Keratinocyte (primary cell): Measurements from ENCODE around the gene CPA4. TPM values are rescaled to one million over a fixed set of nuclear protein-coding genes. Genes with fewer than 3 reads are reported as not detected.

Experiments used
- DNase-seq: peaks from one replicate; pipeline ENCODE4 v3.0.0-alpha.2; 2011; ENCODE audit warnings: low read depth, missing footprints, low spot score
- FAIRE-seq: peaks from 2 replicates; lab custom pipeline; 2011; peaks lifted over from hg19 to GRCh38; lab: Jason Lieb, UNC
- H2AFZ ChIP-seq: 2 replicates; pipeline ENCODE4 v1.6.0; 2012; ENCODE audit warnings: low read length, control low read depth, inconsistent platforms; ENCODE audit not compliant: control insufficient read depth
- H3K27ac ChIP-seq: 2 replicates; pipeline ENCODE4 v1.5.1; 2011; ENCODE audit warnings: low read length; ENCODE audit not compliant: control insufficient read depth, insufficient read depth
- H3K27me3 ChIP-seq: 3 replicates; pipeline ENCODE4 v1.6.0; 2011; ENCODE audit warnings: low read length; ENCODE audit not compliant: control insufficient read depth, insufficient read depth; ENCODE audit errors: extremely low read depth
- H3K36me3 ChIP-seq, 2 experiments: 2 replicates in 1 of 2; 3 replicates in 1 of 2; pipeline ENCODE4 v1.5.1; 2011; ENCODE audit warnings: low read length in 2 of 2, mild to moderate bottlenecking in 1 of 2; ENCODE audit not compliant: control insufficient read depth in 2 of 2, insufficient read depth in 2 of 2; ENCODE audit errors: extremely low read depth in 1 of 2
- H3K4me1 ChIP-seq: 3 replicates; pipeline ENCODE4 v1.5.1; 2011; ENCODE audit warnings: low read length; ENCODE audit not compliant: control insufficient read depth, insufficient read depth; ENCODE audit errors: extremely low read depth
- H3K4me2 ChIP-seq: 3 replicates; pipeline ENCODE4 v1.6.0; 2011; ENCODE audit warnings: low read depth, low read length; ENCODE audit not compliant: control insufficient read depth, insufficient read depth; ENCODE audit errors: extremely low read depth
- H3K4me3 ChIP-seq, 3 experiments: fragments of 200-600 bp in 1 of 3; sonication (generic) in 1 of 3; 2 replicates in 2 of 3; 3 replicates in 1 of 3; pipeline ENCODE4 v1.5.1; 2011 to 2016; ENCODE audit warnings: low read length in 3 of 3, mild to moderate bottlenecking in 3 of 3, control low read depth in 2 of 3, inconsistent platforms in 1 of 3, low read depth in 1 of 3, mixed read lengths in 1 of 3, mixed run types in 1 of 3, moderate library complexity in 1 of 3; ENCODE audit not compliant: control insufficient read depth in 2 of 3, insufficient read depth in 2 of 3; ENCODE audit errors: extremely low read depth in 1 of 3
- H3K79me2 ChIP-seq: 2 replicates; pipeline ENCODE4 v1.6.0; 2012; ENCODE audit warnings: low read length; ENCODE audit not compliant: control insufficient read depth, insufficient read depth
- H3K9ac ChIP-seq: 3 replicates; pipeline ENCODE4 v1.6.0; 2011; ENCODE audit warnings: low read length; ENCODE audit not compliant: control insufficient read depth, insufficient read depth; ENCODE audit errors: extremely low read depth
- H3K9me1 ChIP-seq: 3 replicates; pipeline ENCODE4 v1.6.0; 2011; ENCODE audit warnings: low read length; ENCODE audit not compliant: control insufficient read depth, insufficient read depth; ENCODE audit errors: extremely low read depth
- H3K9me3 ChIP-seq: 2 replicates; pipeline ENCODE4 v1.5.1; 2012; ENCODE audit warnings: low read depth, low read length; ENCODE audit not compliant: control insufficient read depth
- H4K20me1 ChIP-seq: 3 replicates; pipeline ENCODE4 v1.6.0; 2011; ENCODE audit warnings: low read length; ENCODE audit not compliant: control insufficient read depth, insufficient read depth; ENCODE audit errors: extremely low read depth
- CTCF ChIP-seq, 3 experiments: IDR thresholded peaks in 1 of 3; conservative IDR thresholded peaks in 1 of 3; optimal IDR thresholded peaks in 1 of 3; 2 replicates in 2 of 3; 3 replicates in 1 of 3; pipeline versions ENCODE3 to v1.5.1; 2011; ENCODE audit warnings: low read length in 3 of 3, mild to moderate bottlenecking in 3 of 3, moderate library complexity in 2 of 3, control low read depth in 1 of 3, inconsistent platforms in 1 of 3; ENCODE audit not compliant: insufficient read depth in 2 of 3; ENCODE audit errors: extremely low read depth in 1 of 3
- EZH2 ChIP-seq: IDR thresholded peaks from one replicate; pipeline ENCODE4 v1.6.1; 2012; ENCODE audit warnings: inconsistent platforms, mild to moderate bottlenecking, low read length, moderate library complexity
- dilution Hi-C: fragments of 300-500 bp; cut with MboI; formaldehyde crosslinking; loops from one replicate; pipeline ENCODE4 v1.7.0; 2020; ENCODE audit warnings: low sequenced_read_pairs; ENCODE audit not compliant: extremely low pct_ligation_motif_present
- polyA plus RNA-seq, 5 experiments: library from polyadenylated mRNA; depleted of rRNA in 3 of 5; stranded (reverse) in 3 of 5; stranded (forward) in 1 of 5; unstranded in 1 of 5; fragments of >200 nt; gene quantifications; 1 replicate in 1 of 5; 2 replicates in 3 of 5; 3 replicates in 1 of 5; pipeline versions ENCODE4 v1.2.1 to v1.2.3, GENCODE V29; 2011 to 2012; ENCODE audit warnings: missing spikeins in 2 of 5, low read depth in 1 of 5, low replicate concordance in 1 of 5

CPA4 gene
- polyA plus RNA-seq, 1 donor (not counting 4 experiments of a cell fraction or from before 2014, with no cell fraction given): 248 TPM

- H3K4me2 ChIP-seq: peak overlapping the region; percentile 90
- dilution Hi-C loops: no loop called here
- peak; percentile 55 for FAIRE-seq
Measured at GRCh38 chr7:130294314-130294713, 1.4 kb downstream of the CPA4 start.

GRCh38 chr7:130296221-130296951, 3.4 kb downstream of the CPA4 start:
- H3K27me3 ChIP-seq: no peaks in the 10 kb centered on the region
- H2AFZ ChIP-seq: no peak overlapping the region
- peaks cover 40% of the 10 kb centered on the region in 2 experiments for H3K36me3 ChIP-seq
- H3K4me1 ChIP-seq: peaks cover 32% of the 10 kb centered on the region
- H3K9me1 ChIP-seq: no peaks in the 10 kb centered on the region
- no peak overlapping the region for H3K4me2 ChIP-seq
- H3K4me3 ChIP-seq: no peak overlapping the region
- DNase-seq (no peak), FAIRE-seq (no peak)
- peaks cover 11% of the 10 kb centered on the region for H4K20me1 ChIP-seq
- TF ChIP-seq CTCF (optimal IDR thresholded peaks at IDR 0.05 in 1 of 3, IDR thresholded peaks at IDR 0.05 in 1 of 3, conservative IDR thresholded peaks at IDR 0.05 in 1 of 3; ENCODE audit: extremely low read depth in 1 of 3, insufficient read depth in 2 of 3, low read length in 3 of 3) (no peak), EZH2 (no peak)
- H3K9ac ChIP-seq: no peak overlapping the region
- no peak overlapping the region for H3K27ac ChIP-seq
- dilution Hi-C loops: no loop called here
- peaks cover 31% of the 10 kb centered on the region for H3K79me2 ChIP-seq
- no peaks in the 10 kb centered on the region for H3K9me3 ChIP-seq

More at GRCh38 chr7:130294314-130294713, 1.4 kb downstream of the CPA4 start:
- Histone ChIP-seq H3K27ac (peak overlapping the region; percentile 95), H3K9ac (peak overlapping the region; percentile 77), H2AFZ (no peak overlapping the region), H3K9me3 (no peaks in the 10 kb centered on the region), H3K36me3 (peaks cover 26 to 30% of the 10 kb centered on the region in 2 experiments), H3K4me3 (peak overlapping the region; percentile 58 to 86 (median 73)), H4K20me1 (peaks cover 11% of the 10 kb centered on the region), H3K9me1 (no peaks in the 10 kb centered on the region), H3K79me2 (peaks cover 31% of the 10 kb centered on the region), H3K27me3 (no peaks in the 10 kb centered on the region), H3K4me1 (peaks cover 48% of the 10 kb centered on the region)
- TF ChIP-seq CTCF (optimal IDR thresholded peaks at IDR 0.05 in 1 of 3, IDR thresholded peaks at IDR 0.05 in 1 of 3, conservative IDR thresholded peaks at IDR 0.05 in 1 of 3; ENCODE audit: extremely low read depth in 1 of 3, insufficient read depth in 2 of 3, low read length in 3 of 3) (no peak), EZH2 (no peak)
- peak; percentile 75 for DNase-seq
